ENCODE measurements around the gene BRINP3.

GRCh38 chr1:190452272-190452848 is 25.3 kb downstream of the BRINP3 start:
- TF ChIP-seq POLR2A (IDR thresholded peaks at IDR 0.05) (no peak), POLR2AphosphoS5 (IDR thresholded peaks at IDR 0.05) (no peak), EP300 (IDR thresholded peaks at IDR 0.05) (no peak)
- TF ChIP-seq, protein P1, sequence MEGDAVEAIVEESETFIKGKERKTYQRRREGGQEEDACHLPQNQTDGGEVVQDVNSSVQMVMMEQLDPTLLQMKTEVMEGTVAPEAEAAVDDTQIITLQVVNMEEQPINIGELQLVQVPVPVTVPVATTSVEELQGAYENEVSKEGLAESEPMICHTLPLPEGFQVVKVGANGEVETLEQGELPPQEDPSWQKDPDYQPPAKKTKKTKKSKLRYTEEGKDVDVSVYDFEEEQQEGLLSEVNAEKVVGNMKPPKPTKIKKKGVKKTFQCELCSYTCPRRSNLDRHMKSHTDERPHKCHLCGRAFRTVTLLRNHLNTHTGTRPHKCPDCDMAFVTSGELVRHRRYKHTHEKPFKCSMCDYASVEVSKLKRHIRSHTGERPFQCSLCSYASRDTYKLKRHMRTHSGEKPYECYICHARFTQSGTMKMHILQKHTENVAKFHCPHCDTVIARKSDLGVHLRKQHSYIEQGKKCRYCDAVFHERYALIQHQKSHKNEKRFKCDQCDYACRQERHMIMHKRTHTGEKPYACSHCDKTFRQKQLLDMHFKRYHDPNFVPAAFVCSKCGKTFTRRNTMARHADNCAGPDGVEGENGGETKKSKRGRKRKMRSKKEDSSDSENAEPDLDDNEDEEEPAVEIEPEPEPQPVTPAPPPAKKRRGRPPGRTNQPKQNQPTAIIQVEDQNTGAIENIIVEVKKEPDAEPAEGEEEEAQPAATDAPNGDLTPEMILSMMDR (IDR thresholded peaks at IDR 0.05): no peak

All from stomach (tissue), 4 donors.